ENCODE data around the gene NFIA.

NFIA gene

GRCh38 chr1:61226791-61227567 is 144.6 kb downstream of the NFIA start:
- H3K4me3 ChIP-seq (ENCODE audit: control insufficient read depth, low read depth, low read length): no peak overlapping the region
- TF ChIP-seq CTCF (IDR thresholded peaks at IDR 0.05; ENCODE audit: control insufficient read depth, insufficient read depth, low read depth, low read length, missing control alignments): no peak
- DNase-seq (ENCODE audit: low read depth): no peak

DNA sequence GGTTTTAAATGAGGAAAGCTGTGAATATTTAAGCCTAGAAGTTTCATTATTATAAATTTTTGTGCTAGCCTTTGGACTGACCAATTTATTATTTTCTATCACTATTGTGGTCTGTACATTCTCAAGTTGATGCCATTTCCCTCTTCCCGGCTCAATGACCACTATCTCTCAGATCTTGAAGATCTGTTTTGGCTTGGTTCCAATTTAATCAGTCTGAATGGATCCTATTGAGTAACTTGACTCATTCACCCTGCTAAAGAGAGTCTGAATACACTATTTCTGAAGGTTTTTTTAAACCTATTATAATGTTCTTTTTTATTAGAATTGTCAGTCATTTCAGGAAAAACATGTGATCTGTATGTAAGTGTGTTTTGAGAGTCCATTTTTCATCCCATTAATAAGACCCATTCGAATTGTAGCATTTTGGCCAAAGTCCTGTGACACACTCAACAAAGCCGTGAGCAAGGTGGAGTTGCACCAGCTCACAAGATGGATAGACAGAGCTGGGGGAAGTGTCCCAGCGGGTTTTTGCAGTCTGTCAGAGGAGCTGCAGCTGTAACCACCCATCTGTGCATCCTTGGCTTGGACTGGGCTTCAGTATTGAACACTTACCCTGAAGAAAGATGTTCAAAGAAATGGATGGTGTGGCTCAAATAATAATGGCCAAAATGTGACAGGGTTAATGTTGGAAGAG is 145.6 kb downstream of the NFIA start:
- no peak overlapping the region for H3K4me3 ChIP-seq (ENCODE audit: control insufficient read depth, low read depth, low read length)
- no peak for TF ChIP-seq CTCF (IDR thresholded peaks at IDR 0.05; ENCODE audit: control insufficient read depth, insufficient read depth, low read depth, low read length, missing control alignments)
- no peak for DNase-seq (ENCODE audit: low read depth)

DNA sequence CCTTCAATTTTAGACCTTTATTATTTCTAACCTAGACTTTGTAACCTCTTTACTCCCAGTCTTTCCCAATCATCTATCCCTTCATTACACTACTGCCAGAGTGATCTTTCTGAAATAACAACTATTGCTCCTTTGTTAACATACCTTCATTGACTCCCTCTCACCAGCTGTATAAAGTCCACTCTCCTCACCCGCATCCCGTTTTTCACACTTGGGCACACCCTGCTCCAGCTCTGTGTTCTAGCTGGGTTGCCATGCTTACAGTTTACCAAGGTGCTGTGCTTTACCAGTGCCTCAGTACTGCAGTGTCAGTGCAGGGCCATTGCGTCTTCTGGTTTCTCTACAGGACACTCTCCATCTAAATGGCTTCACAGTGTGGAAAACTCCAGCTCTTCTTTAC is 148.2 kb downstream of the NFIA start:
- TF ChIP-seq CTCF (IDR thresholded peaks at IDR 0.05; ENCODE audit: control insufficient read depth, insufficient read depth, low read depth, low read length, missing control alignments): no peak
- no peak for DNase-seq (ENCODE audit: low read depth)
- H3K4me3 ChIP-seq (ENCODE audit: control insufficient read depth, low read depth, low read length): no peak overlapping the region

- DNase-seq (ENCODE audit: low read depth): no peak
- no peak overlapping the region for H3K4me3 ChIP-seq (ENCODE audit: control insufficient read depth, low read depth, low read length)
- TF ChIP-seq CTCF (IDR thresholded peaks at IDR 0.05; ENCODE audit: control insufficient read depth, insufficient read depth, low read depth, low read length, missing control alignments): no peak
Observed at GRCh38 chr1:61231795-61232194, 149.4 kb downstream of the NFIA start.

GRCh38 chr1:61233121-61233660 is 150.8 kb downstream of the NFIA start:
- no peak for TF ChIP-seq CTCF (IDR thresholded peaks at IDR 0.05; ENCODE audit: control insufficient read depth, insufficient read depth, low read depth, low read length, missing control alignments)
- DNase-seq (ENCODE audit: low read depth): no peak
- H3K4me3 ChIP-seq (ENCODE audit: control insufficient read depth, low read depth, low read length): no peak overlapping the region

DNA sequence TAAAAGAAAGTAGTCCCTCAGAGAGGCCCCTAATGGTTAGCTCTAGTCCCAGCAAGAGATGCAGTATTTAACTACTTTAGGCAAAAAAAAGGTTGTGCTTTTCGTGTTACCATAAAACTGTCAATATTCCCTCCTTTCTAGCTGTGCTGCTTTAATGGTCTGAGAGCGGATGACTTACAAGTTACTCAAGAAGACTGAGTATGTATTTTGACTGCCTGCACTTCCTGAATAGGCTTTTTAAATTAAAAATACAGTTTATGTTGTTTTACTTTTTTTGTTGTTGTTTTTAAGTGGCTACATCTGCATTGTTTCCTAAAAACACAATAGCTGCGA is 152.2 kb downstream of the NFIA start:
- DNase-seq (ENCODE audit: low read depth): no peak
- no peak overlapping the region for H3K4me3 ChIP-seq (ENCODE audit: control insufficient read depth, low read depth, low read length)
- TF ChIP-seq CTCF (IDR thresholded peaks at IDR 0.05; ENCODE audit: control insufficient read depth, insufficient read depth, low read depth, low read length, missing control alignments): no peak
